Upper lobe of left lung (tissue), 4 donors: Measurements from ENCODE around the gene DSP.

Experiments
- CTCF ChIP-seq, 6 experiments: fragments of 450-650 bp in 4 of 6; fragments of 200-600 bp in 2 of 6; sonication (generic) in 2 of 6; IDR thresholded peaks; one replicate each; pipeline ENCODE4 v1.5.1; 2016 to 2019; ENCODE audit warnings: antibody characterized with exemption in 6 of 6
- POLR2A ChIP-seq, 4 donors: fragments of 450-650 bp; IDR thresholded peaks; one replicate each; pipeline ENCODE4 v1.5.1; 2016 to 2017; ENCODE audit warnings: antibody characterized with exemption in 4 of 4, mild to moderate bottlenecking in 2 of 4
- POLR2AphosphoS5 ChIP-seq, 2 donors: sonication (generic); formaldehyde crosslinking; IDR thresholded peaks; one replicate each; pipeline ENCODE4 v1.5.1; 2017; ENCODE audit warnings: antibody characterized with exemption in 2 of 2

GRCh38 chr6:7541175-7542064, at the start of gene DSP:
- TF ChIP-seq CTCF (IDR thresholded peaks at IDR 0.05) = no peak
- TF ChIP-seq POLR2AphosphoS5 (IDR thresholded peaks at IDR 0.05) = peak in 1 of 2 donors; percentile 64
- peak in 3 of 4 donors; percentile 47 to 55 (median 55) for TF ChIP-seq POLR2A (IDR thresholded peaks at IDR 0.05)
